Epithelial cell of proximal tubule (primary cell): Measurements from ENCODE around the gene IL4I1. TPM values are rescaled to one million over a fixed set of nuclear protein-coding genes. Genes with fewer than 3 reads are reported as not detected.
A peak's percentile ranks its signal among the peaks of the same experiment; 100 is the strongest.
"Not testable (repeated sequence)": the region's sequence is repeated elsewhere in the genome, so short reads cannot be mapped to it uniquely, and the experiment has no call there.

Experiments used
- DNase-seq: peaks from one replicate; pipeline ENCODE4 v3.0.0-alpha.2; 2011; ENCODE audit warnings: low read depth
- H3K4me3 ChIP-seq: 2 replicates; pipeline ENCODE4 v1.5.1; 2011; ENCODE audit warnings: low read depth, mild to moderate bottlenecking, low read length
- total RNA-seq: library from RNA; depleted of rRNA; stranded (reverse); fragments of >200 nt; gene quantifications from 2 replicates; pipeline ENCODE4 v1.2.3, GENCODE V29; 2015
- TF ChIP-seq, protein P1 (sequence below): conservative IDR thresholded peaks from 2 replicates; pipeline ENCODE4 v1.5.1; 2012; ENCODE audit warnings: low read depth, mild to moderate bottlenecking, low read length

IL4I1 gene
- total RNA-seq, 1 donor from 2014 or later, result 9.5 TPM

DNA sequence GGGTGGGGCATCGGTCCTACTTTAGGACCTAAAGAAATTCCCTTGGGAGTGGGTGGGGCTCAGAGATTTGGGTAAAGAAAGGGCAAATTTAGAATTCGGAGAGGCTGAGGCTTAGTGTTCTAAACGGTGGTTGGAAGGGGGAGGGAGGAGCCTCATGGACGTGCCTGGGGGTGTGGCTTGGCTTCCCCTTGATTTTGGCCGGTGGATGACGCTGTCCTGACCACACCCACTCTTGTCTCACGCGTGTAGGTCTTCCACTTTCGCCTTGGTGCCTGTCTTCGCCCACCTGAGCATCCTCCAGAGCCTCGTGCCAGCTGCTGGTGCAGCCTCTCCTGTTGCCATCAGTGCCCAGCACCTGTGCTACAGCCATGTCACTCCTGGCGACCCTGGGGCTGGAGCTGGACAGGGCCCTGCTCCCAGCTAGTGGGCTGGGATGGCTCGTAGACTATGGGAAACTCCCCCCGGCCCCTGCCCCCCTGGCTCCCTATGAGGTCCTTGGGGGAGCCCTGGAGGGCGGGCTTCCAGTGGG lies 33.9 kb upstream of the IL4I1 start:
- peak overlapping the region; percentile 92 for H3K4me3 ChIP-seq
- DNase-seq, result no peak
- TF ChIP-seq, protein P1, sequence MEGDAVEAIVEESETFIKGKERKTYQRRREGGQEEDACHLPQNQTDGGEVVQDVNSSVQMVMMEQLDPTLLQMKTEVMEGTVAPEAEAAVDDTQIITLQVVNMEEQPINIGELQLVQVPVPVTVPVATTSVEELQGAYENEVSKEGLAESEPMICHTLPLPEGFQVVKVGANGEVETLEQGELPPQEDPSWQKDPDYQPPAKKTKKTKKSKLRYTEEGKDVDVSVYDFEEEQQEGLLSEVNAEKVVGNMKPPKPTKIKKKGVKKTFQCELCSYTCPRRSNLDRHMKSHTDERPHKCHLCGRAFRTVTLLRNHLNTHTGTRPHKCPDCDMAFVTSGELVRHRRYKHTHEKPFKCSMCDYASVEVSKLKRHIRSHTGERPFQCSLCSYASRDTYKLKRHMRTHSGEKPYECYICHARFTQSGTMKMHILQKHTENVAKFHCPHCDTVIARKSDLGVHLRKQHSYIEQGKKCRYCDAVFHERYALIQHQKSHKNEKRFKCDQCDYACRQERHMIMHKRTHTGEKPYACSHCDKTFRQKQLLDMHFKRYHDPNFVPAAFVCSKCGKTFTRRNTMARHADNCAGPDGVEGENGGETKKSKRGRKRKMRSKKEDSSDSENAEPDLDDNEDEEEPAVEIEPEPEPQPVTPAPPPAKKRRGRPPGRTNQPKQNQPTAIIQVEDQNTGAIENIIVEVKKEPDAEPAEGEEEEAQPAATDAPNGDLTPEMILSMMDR, result no peak

- TF ChIP-seq, protein P1, result no peak
- peak overlapping the region; percentile 92 for H3K4me3 ChIP-seq
Observed at GRCh38 chr19:49929611-49930482, 33.2 kb upstream of the IL4I1 start.

DNA sequence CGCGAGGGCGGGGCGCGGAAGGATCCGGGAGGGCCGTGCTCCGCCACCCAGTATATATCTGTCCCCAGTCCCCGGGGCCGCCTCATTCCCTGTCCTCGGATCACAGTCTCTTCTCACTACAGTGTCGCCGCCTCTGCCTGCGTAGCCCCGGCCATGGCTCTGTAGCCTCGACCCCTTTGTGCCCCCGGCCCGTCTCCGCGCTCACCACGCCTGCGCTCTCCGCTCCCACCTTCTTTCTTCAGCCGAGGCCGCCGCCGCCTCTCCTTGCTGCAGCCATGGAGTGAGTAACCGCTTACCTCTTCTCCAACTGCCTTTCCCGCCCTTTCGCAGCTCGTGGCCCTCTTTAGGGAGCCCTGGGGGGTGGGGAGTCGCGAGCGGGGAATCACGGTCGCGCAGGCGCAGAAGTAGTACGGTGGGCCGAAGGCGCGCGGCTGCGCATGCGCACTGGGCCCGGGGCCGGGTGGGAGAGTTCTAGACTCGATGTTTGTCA lies 32.5 kb upstream of the IL4I1 start, which contains the start of the genes ATF5 and NUP62:
Gene ATF5, plus strand, starts transcription at position 85 of the 490 bp plus-strand sequence. CDS start 1,646 bp downstream, outside the sequence.
Gene NUP62, minus strand, starts transcription at position 384 of the 490 bp plus-strand sequence. CDS start 19,697 bp downstream, outside the sequence.
- peak within 1 kb of the TSS; percentile 92 for H3K4me3 ChIP-seq
- TF ChIP-seq, protein P1, result no peak
- no peak for DNase-seq

More at GRCh38 chr19:49929611-49930482, 33.2 kb upstream of the IL4I1 start:
- peak; percentile 92 for DNase-seq

DNA sequence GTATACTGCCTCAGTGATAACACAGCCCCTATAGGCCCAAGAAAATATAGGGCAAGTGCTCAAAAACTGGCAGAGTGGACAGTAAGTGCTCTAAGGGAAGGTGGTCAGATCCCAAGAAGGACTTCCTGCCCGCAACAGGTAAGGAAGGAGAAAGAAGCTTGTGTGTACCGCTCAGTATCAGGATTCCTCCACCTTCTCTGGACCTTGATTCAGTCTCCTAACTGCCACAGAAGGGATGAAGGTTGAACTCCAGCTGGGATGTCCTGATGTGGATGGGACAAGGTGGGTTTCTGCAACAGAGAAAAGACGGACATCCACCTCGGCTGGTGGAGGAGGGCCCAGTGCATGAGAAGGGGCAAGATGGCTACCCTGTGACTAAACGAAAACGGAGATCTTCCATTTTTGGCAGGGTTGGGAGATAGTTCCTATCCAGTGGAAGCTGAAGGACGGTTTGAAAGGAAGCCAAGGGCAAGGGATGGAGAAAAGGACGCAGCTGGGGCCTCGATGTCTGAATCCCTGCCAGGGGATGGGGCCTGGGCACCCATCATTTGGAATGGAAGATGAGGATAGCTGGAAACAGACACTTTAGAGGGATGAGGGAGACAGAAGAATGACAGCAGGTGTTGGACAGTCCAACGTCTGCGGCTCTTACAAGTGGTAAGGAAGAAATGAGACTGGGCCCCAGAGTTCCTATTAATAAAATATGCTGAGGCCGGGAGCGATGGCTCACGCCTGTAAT lies 31.0 kb upstream of the IL4I1 start:
- DNase-seq, result no peak
- H3K4me3 ChIP-seq, result peak overlapping the region; percentile 92
- TF ChIP-seq, protein P1, result no peak

DNA sequence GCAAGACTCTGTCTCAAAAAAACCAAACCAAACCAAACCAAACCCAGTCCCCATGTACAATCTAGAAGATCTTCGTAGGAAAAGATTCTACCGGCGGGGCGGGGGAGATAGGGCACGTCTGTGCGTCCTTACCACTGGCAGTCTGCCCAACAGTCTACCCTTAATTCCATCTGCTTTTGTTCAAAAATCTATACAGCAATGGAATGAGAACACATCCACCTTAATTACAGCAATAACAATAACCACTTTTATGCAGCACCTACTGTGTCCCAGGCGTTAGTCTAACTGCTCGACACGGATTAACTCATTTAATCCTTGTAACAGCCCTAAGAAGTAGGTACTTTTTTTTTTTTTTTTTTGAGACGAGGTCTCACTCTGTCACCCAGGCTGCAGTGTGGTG lies 29.8 kb upstream of the IL4I1 start:
- DNase-seq, result no peak
- TF ChIP-seq, protein P1, result no peak
- no peak overlapping the region for H3K4me3 ChIP-seq

- TF ChIP-seq, protein P1, result no peak
- no peak for DNase-seq
- H3K4me3 ChIP-seq, result no peak overlapping the region
Observed at GRCh38 chr19:49925486-49925885, 28.8 kb upstream of the IL4I1 start.

DNA sequence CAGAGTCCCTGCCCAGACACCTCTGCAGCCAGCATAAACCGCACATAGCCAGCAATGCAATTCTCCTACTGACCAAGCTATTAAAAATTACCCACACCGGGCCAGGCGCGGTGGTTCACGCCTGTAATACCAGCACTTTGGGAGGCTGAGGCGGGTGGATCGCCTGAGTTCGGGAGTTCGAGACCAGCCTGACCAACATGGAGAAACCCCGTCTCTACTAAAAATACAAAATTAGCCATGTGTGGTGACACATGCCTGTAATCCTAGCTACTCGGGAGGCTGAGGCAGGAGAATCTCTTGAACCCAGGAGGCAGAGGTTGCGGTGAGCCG lies 28.2 kb upstream of the IL4I1 start:
- not testable (repeated sequence) for DNase-seq, H3K4me3 ChIP-seq
